Measurements from ENCODE around the gene RPA1. TPM values are rescaled to one million over a fixed set of nuclear protein-coding genes. Genes with fewer than 3 reads are reported as not detected.

RPA1 gene
- total and polyA plus RNA-seq, 10 of the 15 experiments (the other 5 are each of a cell fraction or from before 2014, with no cell fraction given) = 35.9 to 198 (median 71.2) TPM

DNA sequence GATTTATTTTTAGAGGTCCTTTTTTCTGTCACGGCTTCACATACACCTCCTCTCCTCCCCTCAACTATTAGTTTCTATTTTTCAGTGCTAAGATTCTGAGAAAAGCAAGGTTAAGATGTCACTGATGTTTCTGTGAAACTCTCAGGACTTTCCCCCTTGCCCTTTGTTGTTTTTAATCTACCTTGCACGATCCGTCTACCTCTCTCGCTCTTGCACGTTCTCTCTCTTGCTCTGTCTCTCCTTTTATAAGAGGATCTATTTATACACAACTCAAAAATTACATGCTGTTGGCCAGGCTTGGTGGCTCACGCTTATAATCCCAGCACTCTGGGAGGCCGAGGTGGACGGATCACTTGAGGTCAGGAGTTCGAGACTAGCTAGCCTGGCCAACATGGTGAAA is 43.6 kb downstream of the RPA1 start:
- POLR2A ChIA-PET = no interaction called here
- H3K9ac ChIP-seq (ENCODE audit: control insufficient read depth, insufficient read depth, low read length) = no peak overlapping the region
- peaks cover 15 to 33% of the 10 kb centered on the region in 2 experiments for H3K36me3 ChIP-seq (ENCODE audit: control insufficient read depth in 2 of 2, insufficient read depth in 2 of 2, low read length in 1 of 2)
- no peak overlapping the region for H3K27ac ChIP-seq (ENCODE audit: control insufficient read depth, insufficient read depth)
- in situ Hi-C loops (cut with MboI) (no loop called here), intact Hi-C loops (cut with micrococcal nuclease; ENCODE audit: unreplicated experiment) (no loop called here)
- no peaks in the 10 kb centered on the region for H3K9me3 ChIP-seq (replicated peaks; ENCODE audit: control insufficient read depth, insufficient read depth, low read length)
- ATAC-seq (no peak), DNase-seq (ENCODE audit: low read depth, low spot score) (no peak), FAIRE-seq (no peak)
- H3K4me1 ChIP-seq (ENCODE audit: control insufficient read depth, insufficient read depth, low read length) = no peaks in the 10 kb centered on the region
- no peaks in the 10 kb centered on the region for H3K79me2 ChIP-seq (ENCODE audit: control insufficient read depth, insufficient read depth, low read length)
- TF ChIP-seq, protein P1, sequence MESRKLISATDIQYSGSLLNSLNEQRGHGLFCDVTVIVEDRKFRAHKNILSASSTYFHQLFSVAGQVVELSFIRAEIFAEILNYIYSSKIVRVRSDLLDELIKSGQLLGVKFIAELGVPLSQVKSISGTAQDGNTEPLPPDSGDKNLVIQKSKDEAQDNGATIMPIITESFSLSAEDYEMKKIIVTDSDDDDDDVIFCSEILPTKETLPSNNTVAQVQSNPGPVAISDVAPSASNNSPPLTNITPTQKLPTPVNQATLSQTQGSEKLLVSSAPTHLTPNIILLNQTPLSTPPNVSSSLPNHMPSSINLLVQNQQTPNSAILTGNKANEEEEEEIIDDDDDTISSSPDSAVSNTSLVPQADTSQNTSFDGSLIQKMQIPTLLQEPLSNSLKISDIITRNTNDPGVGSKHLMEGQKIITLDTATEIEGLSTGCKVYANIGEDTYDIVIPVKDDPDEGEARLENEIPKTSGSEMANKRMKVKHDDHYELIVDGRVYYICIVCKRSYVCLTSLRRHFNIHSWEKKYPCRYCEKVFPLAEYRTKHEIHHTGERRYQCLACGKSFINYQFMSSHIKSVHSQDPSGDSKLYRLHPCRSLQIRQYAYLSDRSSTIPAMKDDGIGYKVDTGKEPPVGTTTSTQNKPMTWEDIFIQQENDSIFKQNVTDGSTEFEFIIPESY (IDR thresholded peaks at IDR 0.05) = no peak
- no peak for TF ChIP-seq ZSCAN29 (IDR thresholded peaks at IDR 0.05)
- TF ChIP-seq IRF4 (IDR thresholded peaks at IDR 0.05; ENCODE audit: low read depth, low read length) = no peak
- TF ChIP-seq KAT2A (conservative IDR thresholded peaks at IDR 0.05; ENCODE audit: control insufficient read depth, low read depth, low read length) = no peak
- no peak for TF ChIP-seq JUNB (IDR thresholded peaks at IDR 0.05)
- TF ChIP-seq CREM (IDR thresholded peaks at IDR 0.05; ENCODE audit: low read depth) = peak; percentile 11; the same call in 1 of the 2 replicates
- 25% methylated on average over 9 of the region's 9 CpGs for WGBS (ENCODE audit: insufficient coverage, insufficient replicate concordance, low lambda C conversion rate, missing lambda C conversion rate)
- H2AFZ ChIP-seq (ENCODE audit: control insufficient read depth, low read depth, low read length) = no peak overlapping the region
- H3K27me3 ChIP-seq (replicated peaks in 1 of 2; ENCODE audit: control insufficient read depth in 2 of 2, insufficient read depth in 2 of 2, low read length in 1 of 2) = no peaks in the 10 kb centered on the region
- H3K4me3 ChIP-seq = no peak overlapping the region
- H3K4me2 ChIP-seq (ENCODE audit: control insufficient read depth, insufficient read depth) = no peak overlapping the region
- CTCF ChIA-PET = interaction anchor here (1.2 kb wide), 1 partner anchor 152 kb away, joined by 4 read pairs; no protein-coding TSS in a partner anchor
- RAD21 ChIA-PET (ENCODE audit: unreplicated experiment) = no interaction called here
- SMC1A ChIA-PET (ENCODE audit: uncharacterized antibody, unreplicated experiment) = no interaction called here
- no TSS peak for BruUV-seq (replicated peaks)
- H4K20me1 ChIP-seq (ENCODE audit: control insufficient read depth, insufficient read depth) = no peaks in the 10 kb centered on the region

DNA sequence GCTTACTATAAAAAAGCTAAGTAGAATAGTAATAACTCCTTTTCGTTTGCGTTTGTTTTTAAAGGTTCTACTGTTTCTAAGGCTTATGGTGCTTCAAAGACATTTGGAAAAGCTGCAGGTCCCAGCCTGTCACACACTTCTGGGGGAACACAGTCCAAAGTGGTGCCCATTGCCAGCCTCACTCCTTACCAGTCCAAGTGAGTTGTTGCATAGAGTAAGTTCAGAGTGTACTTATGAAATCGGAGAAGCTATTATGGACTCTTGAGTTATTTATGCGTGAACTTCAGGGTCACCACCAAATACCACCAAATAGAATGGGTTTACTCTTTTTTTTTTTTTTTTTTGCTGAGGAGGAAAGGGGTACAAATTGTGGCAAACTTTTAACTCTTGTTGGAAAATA is 45.8 kb downstream of the RPA1 start:
- H2AFZ ChIP-seq (ENCODE audit: control insufficient read depth, low read depth, low read length) = no peak overlapping the region
- H3K9ac ChIP-seq (ENCODE audit: control insufficient read depth, insufficient read depth, low read length) = no peak overlapping the region
- ChIA-PET SMC1A (ENCODE audit: uncharacterized antibody, unreplicated experiment) (interaction anchor here (0.9 kb wide), 1 partner anchor 17 kb away, joined by 3 read pairs; no protein-coding TSS in a partner anchor), POLR2A (no interaction called here), CTCF (interaction anchor here (1.0 kb wide), 1 partner anchor 154 kb away, joined by 4 read pairs; no protein-coding TSS in a partner anchor), RAD21 (ENCODE audit: unreplicated experiment) (no interaction called here)
- intact Hi-C loops (cut with micrococcal nuclease; ENCODE audit: unreplicated experiment) = no loop called here
- no peaks in the 10 kb centered on the region for H3K79me2 ChIP-seq (ENCODE audit: control insufficient read depth, insufficient read depth, low read length)
- ATAC-seq = no peak
- no peak overlapping the region for H3K27ac ChIP-seq (ENCODE audit: control insufficient read depth, insufficient read depth)
- FAIRE-seq = no peak
- DNase-seq (ENCODE audit: low read depth, low spot score) = no peak
- no peaks in the 10 kb centered on the region for H3K9me3 ChIP-seq (replicated peaks; ENCODE audit: control insufficient read depth, insufficient read depth, low read length)
- TF ChIP-seq TCF12 (IDR thresholded peaks at IDR 0.05; ENCODE audit: low read depth, low read length) (no peak), HDGF (IDR thresholded peaks at IDR 0.05) (no peak)
- in situ Hi-C loops (cut with MboI) = no loop called here
- H3K4me1 ChIP-seq (ENCODE audit: control insufficient read depth, insufficient read depth, low read length) = no peaks in the 10 kb centered on the region
- H3K4me3 ChIP-seq = no peak overlapping the region
- no peaks in the 10 kb centered on the region for H3K27me3 ChIP-seq (replicated peaks in 1 of 2; ENCODE audit: control insufficient read depth in 2 of 2, insufficient read depth in 2 of 2, low read length in 1 of 2)
- H3K4me2 ChIP-seq (ENCODE audit: control insufficient read depth, insufficient read depth) = no peak overlapping the region
- 95% methylated on average over 4 of the region's 4 CpGs for WGBS (ENCODE audit: insufficient coverage, insufficient replicate concordance, low lambda C conversion rate, missing lambda C conversion rate)
- no TSS peak for BruUV-seq (replicated peaks)
- peaks cover 23 to 36% of the 10 kb centered on the region in 2 experiments for H3K36me3 ChIP-seq (ENCODE audit: control insufficient read depth in 2 of 2, insufficient read depth in 2 of 2, low read length in 1 of 2)
- H4K20me1 ChIP-seq (ENCODE audit: control insufficient read depth, insufficient read depth) = no peaks in the 10 kb centered on the region
